Activated CD8-positive, alpha-beta memory T cell treated with anti-CD3 and anti-CD28 coated beads, Interleukin-2, amount 50 U/mL, for 4 hours (primary cell): ENCODE results near the gene APCDD1L.

Source experiments
- DNase-seq: peaks from one replicate; pipeline ENCODE4 v3.0.0-alpha.2; 2020

The APCDD1L gene

DNA sequence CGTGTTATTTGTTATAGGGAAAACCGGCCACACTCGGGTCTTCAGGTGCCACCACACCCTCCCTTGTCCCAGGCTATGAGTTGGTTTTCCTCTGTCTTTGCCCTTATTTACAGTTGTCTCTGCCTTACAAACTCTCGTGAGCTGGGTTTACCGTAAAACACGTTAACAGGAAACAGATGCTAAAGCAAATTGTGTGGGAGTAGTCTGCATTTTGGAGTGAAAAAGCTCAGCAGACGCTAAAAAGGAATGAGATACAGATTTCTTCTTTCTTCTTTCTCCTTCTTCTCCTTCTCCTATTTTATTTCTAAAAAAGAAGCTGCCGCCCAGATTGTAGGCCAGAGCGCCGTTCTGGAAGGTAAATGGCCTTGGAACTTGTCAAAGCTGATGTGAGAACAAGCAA lies 51.9 kb downstream of the APCDD1L start:
- no peak for DNase-seq

DNA sequence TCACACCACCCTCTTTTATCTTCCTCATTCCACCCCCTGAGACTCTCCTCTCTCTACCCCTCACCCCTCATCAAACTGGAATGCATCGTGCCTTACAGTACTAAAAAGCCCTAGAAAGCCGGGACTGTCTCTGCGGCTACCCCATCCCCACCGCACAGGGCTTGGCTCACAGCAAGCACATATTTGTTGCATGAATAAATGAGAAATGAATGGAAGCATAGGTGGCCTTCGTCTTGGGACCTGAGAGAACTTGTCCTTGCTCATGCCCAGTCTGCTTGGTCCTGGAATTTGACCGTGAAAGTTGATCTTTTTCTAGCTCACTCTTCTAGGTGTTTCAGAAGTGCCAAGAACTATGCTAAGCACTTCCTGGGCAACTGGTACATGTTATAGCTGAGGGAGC lies 53.3 kb downstream of the APCDD1L start:
- no peak for DNase-seq

DNA sequence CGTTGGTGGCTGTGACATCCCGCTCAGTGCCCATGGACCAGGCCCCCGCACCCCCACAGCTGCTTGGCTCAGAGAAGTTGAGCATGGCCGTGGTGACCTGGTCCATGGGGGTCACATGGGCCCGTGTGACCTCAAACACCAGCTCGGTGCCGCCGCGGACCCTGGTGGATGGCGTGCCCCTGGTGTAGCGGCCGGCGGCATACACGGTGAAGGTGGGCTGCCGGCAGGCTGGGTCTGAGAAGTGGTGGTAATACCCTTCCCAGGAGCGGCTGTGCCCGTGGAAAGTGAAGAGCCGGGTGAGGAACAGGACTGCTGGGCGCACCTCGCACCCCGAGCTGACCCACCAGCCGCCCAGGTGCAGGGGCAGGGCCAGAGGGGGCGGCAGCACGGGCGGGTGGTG lies 54.1 kb downstream of the APCDD1L start:
- DNase-seq = no peak

DNA sequence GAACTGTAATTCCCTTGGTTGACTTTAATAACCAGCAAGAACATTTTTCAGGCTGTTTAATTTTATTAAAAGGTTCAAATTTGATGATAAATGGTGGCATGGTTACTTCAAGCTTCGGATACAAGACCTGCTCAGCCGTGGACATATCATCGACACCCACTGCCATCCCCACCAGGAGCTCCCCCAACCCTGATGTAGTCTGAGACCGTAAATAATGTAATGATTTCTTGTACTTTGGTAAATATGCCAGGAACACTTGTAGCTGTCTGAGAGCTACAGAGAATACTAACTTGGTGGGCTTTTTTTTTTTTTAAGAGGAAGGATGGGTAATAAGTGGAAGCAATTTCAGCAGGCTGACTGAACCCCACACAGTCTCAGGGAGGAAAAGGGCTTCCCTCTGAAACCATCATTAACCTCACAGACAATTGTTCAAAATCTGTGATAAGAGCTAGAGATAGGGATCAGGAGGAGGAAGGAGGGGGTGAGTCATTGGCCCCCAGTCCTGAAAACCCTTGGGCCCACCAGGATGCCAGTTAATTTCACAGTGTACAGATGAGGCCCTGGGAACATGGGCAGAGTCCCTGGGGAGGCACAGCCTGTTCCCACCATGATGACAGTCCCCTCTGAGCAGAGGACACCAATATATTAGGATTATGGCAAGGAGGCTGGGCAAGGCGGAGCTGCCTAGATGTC lies 56.0 kb downstream of the APCDD1L start:
- DNase-seq = no peak

DNA sequence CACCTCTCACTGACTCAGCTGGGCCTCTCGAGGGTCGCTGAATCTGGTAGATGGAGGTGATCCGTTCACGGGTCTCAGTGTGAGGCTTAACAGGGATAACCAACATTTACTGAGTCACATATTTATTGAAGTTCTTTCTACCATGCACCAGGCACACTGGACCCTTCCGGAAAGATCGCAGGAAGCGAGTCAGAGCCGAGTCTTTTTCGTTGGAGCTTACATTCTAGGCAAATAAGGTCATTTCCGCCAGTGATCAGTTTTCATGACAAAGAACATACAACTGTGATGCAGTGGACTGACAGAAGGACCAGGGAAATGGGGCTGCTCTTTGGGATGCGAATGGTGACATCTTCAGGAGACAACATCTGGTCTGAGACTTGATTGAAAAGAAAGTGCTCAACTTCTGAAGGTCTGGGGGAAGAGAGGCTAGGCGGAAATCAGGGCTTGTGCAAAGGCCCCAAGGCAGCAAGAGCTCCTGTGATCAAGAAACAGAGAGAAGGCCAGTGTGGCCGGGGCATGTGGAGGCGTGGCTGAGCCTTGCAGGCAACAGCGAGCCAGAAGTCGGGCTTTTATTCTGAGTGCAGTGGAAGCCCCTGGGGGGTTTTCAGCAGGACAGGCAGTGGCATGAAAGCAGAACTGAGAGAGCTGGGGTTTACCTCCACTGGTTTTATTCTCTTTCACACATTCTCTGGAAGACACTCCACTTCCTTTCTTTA lies 56.7 kb downstream of the APCDD1L start:
- no peak for DNase-seq

DNA sequence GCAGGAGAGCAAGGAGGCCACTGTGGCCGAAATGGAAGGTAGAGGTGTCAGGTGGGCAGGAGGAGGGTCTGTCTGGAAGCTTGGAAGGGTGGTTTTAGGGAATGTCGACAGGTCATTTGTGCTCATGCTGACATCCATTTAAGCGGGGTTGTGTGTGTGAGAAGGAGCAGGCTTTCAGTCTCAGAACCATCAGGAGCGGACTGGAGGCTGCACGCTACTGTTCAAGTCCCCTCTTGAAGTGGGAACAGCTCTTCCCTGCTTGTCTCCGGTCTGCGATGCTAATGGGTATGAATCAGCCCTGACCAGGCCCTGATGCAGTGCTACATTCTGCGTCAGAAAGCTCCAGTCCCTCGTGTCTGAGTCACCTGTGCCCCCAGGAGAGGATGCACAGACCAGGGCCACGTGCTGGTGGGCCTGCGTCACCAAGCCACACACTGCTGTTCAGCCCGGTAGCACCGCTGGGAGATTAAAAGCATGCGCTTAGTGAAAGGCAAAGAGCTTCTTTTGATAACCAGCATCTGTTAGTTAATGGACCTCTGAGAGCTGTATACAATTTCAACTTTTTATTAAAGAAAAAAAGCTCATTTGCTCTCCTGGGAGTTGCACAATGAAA lies 58.0 kb downstream of the APCDD1L start:
- no peak for DNase-seq

DNA sequence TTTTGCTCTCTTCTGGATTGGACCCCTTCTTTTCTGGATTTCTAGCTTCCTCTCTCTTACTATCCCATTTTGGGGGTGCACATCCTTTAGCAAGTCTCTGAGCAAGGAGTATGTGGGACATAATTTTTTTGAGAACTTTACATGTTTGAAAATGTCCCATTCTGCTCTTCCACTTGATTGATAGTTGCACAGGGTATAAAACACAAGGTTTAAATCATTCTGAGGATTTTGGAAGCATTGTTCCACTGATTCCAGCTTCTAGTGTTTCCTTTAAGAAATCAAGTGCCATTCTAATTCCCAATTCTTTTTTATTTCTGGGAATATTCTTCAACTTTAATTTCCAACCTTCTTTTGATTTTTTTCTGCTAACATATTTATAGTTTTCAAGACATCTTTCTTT lies 60.7 kb downstream of the APCDD1L start:
- no peak for DNase-seq

DNA sequence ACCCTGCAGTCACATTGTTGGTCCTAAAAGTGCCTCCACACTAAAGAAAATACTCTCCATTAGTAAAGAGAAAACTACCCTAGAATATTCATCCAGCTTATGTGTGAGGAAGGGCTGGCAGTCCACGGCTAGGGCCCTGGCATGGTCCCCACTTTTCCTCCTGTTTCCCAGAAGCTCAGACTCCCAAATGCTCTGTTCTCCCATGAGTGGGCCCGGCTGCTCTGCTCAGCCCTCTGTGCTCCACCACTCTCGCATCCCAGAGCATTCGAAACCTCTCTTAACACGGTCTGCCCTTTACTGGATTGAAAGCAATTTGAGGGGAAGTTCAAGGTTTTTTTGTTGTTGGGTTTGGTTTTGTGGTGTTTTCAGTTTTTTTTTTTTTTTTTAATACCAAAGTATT lies 61.8 kb downstream of the APCDD1L start:
- no peak for DNase-seq

DNA sequence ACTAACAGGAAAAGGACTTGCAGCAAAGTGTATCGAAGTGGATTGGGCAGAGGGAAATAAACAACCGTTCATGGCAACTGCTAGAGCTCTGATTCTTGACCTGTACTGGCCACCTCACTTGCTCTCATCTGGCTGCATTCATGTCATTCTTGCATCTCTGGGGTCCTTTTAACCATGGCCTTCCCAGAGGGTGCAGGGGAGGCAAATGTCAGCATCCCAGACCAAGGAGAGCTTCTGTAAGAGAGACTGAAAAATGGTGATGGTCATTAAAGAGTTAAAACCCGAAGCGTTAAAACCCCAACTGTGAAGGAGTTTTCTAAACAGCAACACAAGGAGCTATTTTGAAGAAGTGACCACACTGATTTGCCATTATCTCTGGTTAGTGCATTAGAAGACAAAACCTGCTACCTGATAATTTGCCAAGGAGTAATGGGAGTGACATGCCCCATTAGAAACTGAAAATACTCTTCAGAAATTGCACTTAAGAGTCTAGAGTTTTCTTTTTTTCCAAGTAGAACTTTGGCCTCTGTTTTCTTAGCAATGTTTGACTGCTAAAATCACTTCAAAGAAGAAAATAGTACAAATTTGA lies 62.4 kb downstream of the APCDD1L start:
- DNase-seq = no peak

DNA sequence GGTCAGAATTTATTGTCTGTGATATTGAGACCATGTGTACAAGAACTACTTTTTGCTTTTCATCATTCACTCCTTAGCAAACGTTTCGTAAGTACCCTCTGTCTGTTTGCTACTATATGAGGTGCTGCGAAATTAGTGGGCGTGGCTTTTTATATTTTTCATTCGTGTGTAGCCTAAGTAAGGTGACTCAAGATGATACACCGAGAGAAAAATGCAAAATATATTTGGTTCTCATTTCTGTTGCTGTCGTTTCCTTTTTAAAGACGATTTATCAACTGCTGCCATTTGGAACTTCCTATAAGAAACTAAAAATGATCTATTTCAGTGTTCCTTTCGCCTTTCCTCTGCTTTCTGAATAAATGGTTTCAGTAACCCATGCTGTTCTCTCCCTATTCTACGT lies 64.9 kb downstream of the APCDD1L start:
- DNase-seq = no peak

DNA sequence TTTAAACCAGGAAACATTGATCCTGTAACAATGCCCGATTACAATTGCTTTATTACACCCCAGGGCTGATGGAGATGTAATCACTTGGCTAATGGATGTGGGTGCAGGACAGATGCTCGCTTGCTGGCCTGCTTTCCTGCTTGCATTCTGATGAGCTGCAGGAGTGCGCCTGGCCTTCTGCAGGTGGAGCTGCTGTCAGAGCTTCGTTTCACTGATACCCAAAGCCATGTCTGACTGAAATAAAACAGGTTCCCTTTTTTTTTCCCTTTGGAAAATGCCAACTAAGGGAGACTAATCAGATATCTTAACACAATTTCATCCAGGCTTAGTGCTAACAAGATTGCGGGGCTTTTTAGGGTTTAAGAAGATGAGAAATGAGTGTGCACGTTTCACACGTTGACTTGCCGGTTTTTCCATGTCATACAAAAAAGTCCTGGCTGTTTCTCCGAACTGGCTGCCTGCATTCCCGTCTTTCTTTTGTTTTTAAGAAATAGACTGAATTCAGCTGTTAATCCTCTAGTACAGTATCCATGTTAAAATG lies 65.4 kb downstream of the APCDD1L start:
- no peak for DNase-seq

DNA sequence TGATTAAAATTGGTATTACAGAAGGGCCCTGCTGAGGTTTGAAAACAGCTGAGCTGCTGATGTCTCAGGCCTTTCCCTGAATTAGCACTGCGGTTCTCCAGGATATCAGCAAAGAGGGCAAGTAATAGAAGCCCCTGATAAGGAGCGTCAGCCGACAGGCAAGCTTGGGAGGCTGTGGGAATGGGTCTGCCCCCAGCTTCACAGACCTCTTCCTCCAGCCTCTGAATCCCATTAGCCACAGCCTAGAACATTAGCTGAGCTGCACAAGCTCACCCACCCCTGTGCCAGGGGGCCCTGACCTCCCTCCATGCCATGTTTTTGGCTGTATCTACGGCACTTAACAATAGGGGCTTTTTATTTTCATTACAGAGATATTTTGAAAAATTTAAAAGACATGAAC lies 66.2 kb downstream of the APCDD1L start:
- DNase-seq = no peak

DNA sequence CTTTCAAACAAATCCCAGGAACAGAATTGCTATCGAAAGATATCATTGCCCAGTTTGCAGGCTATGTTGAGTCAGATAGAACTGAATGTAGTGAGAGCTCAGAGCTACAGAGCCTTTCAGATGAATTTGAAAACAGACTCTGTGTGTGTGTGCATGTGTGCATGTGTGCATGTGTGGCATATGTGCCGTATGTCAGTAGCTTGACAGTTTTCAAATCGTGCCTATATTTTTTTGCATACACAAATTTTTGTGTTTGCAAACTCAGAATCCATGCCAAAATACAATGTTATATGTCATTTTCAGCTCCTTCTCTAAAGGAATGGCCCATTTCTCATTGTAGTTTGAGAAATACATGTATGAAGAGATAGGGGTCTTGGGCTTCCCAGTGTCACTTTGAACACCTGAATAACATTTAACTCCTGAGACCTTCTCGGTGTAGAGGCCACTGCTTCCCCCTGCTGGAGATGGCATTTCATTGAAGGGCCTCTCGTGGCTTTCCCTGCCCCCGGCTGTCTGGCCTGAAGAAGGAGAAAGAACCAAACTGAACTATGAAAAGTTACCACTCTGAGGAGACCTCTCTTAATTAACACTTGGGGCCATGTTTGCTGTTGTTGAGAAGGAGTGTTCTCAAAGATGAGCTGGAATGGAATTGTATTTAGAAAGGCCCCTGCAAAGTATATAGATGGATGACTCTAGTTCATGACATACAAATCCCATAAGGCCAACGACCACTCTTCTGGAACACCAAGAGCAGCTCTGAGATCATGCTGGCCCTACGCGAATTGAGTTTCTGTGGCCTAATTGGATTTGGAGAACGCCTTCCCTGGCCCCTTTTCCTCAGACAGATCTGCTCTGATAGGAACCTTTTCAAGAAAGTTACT lies 67.4 kb downstream of the APCDD1L start:
- peak; percentile 58 for DNase-seq

DNA sequence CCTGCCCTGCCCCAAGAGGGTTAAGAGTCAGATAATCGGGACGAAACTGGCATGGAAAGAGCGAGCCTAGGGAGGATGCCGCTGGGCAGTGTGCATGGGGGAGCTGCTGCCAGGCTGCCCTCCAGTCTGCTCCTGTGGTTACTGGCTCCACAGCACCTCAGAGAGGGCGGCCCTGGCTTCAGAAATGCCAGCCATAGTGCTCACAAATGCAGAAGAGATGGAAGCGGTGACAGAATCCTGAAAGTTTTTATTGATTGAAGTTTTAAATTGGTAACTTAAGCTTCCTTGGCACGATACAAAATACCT lies 68.3 kb downstream of the APCDD1L start:
- DNase-seq = no peak

DNA sequence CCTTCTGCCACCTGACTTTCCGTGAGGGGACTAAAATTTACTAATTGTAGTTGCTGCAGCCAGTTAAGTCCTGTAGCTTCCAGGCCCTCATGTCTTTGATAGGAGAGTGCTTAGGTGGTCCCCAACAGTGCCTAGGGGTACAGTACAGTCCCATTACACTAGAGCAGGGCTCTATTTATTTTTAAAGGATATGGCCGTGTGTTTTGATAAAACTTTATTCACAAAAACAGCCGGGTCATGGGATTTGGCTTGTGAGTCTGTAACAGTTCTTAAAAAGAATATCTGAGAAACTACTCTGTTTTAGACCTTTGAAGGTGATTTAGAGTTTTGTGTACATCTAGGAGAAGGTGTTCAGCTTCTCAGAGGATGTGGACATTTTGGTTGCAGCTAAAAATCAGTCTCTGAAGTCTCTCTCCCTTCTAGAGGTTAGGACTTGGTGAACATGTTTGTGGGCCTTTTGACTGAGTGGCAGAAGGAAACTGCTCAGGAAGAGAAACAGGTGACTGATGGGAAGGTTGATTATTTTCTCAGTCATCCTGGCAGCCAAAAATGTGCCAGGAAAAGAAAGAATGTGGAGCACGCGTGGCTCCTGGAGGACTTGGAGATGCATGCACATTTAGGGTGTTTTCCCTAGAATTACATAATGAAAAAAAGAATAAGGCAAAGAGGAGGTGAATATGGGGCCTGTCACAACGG lies 68.8 kb downstream of the APCDD1L start:
- DNase-seq = no peak

DNA sequence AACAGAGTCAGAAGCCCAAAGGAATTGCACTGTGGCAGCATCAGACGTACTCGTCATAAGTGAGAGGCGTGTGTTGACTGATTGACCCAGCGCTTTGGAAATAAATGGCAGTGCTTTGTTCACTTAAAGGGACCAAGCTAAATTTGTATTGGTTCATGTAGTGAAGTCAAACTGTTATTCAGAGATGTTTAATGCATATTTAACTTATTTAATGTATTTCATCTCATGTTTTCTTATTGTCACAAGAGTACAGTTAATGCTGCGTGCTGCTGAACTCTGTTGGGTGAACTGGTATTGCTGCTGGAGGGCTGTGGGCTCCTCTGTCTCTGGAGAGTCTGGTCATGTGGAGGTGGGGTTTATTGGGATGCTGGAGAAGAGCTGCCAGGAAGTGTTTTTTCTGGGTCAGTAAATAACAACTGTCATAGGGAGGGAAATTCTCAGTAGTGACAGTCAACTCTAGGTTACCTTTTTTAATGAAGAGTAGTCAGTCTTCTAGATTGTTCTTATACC lies 70.4 kb downstream of the APCDD1L start:
- DNase-seq = no peak

DNA sequence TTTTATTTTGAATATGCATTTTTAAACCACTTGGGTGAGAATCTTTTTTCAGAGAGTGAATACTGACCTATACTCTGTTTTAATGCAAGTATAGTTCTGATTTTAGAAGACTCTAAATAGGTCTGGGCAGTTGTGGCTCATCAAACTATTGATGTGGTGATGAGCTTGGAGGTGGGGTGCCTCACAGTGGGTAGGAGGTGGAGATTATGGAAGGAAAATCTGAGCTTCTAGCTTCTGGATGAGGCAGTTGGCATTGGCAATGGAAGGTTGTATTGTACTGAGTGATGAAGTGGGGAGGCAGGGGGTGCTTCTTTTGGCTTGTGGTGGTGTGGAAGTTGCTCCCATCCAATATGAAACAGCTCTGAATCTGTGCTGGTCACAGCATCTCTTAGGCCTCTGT lies 73.5 kb downstream of the APCDD1L start:
- no peak for DNase-seq

DNA sequence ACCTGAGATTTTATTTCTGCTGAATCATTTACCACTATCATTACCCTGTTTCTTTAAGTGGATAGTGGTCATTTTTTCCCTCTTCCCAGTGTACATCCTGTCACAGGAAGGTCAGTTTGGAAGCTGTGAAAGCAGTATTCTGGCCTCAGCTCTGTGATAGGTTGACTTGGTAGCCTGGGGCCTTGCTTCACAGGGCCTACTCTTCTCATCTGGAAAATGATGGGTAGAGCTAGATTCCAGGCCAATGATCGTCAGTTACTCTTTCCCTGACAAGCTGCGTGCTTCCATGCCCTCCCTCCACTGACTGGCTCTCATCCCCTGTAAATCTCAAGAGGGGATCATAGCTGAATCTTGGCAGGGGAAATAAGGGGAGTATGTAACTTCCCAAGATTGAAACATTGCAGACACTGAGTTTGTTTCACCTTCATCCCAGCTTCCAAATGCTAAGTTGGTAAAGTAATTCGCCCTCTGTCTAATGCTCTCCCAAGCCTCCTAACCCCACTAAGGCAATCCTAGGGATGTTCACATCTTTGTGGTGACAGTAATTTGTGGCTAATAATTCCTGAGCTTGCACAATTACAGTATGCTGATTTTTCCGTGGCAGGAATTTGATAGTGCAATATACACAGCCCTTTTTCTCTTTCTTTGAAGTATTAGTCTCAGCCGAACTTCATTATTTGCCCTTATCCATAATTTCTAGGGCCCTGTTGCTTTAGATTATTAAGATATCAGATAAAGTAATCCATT lies 75.0 kb downstream of the APCDD1L start:
- no peak for DNase-seq

DNA sequence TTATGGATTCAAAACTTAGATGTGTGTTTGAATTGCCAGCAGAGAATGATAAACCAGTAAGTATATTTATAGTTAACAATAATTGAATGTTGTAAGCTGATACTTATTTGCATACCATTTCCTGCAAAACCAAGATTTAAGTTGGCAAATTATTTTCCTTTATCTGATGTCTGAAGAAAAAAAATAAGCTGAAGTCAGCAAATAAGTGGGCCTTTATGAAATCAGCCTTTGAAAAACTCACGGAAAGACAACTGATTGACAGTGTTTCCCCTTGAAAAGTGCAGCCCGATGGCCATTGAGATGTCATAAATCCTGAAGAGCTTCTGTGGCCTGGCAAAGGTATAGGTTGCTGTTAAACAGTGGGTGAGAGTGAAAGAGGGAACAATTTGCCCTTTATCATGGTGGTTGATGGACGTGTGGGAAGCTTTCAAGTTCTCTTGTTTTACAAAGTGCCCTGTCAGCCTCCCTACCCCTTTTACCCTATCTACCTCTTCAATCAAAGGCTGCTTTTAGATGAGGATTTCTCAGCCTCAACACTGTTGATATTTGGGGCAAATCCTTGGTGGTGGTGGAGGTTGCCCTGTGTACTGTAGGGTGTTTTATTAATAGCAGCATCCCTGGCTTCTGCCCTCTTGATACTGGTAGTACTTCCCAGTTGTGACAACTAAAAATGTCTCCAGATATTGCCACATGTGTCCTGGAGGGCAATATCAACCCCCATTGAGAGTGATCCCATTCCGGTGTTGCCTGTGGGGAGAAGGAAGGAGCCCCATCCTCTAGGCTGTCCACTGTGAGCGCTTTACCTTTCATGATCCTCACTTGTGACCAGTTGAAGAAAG lies 76.0 kb downstream of the APCDD1L start:
- no peak for DNase-seq
